ENCODE results near the gene PPM1H.
A peak's percentile ranks its signal among the peaks of the same experiment; 100 is the strongest.

GRCh38 chr12:62776997-62777396 is 158.0 kb downstream of the PPM1H start:
- TF ChIP-seq CTCF (IDR thresholded peaks at IDR 0.05; ENCODE audit: low read depth, low read length, missing input control) (no peak), HNF4G (IDR thresholded peaks at IDR 0.05) (peak; percentile 42), YY1 (IDR thresholded peaks at IDR 0.05) (peak; percentile 93)

Measured in liver (tissue), 3 donors.